Transverse colon (tissue), 4 donors: ENCODE results near the gene HMX1. TPM values are rescaled to one million over a fixed set of nuclear protein-coding genes. Genes with fewer than 3 reads are reported as not detected.

Experiments used
- DNase-seq: peaks from one replicate; pipeline ENCODE4 v3.0.0-alpha.2; 2019
- H3K27ac ChIP-seq, 4 donors: fragments of 200-600 bp; sonication (generic); 2 replicates each; pipeline ENCODE4 v1.5.1; 2016 to 2018; ENCODE audit warnings: inconsistent platforms in 4 of 4
- H3K27me3 ChIP-seq: fragments of 200-600 bp; sonication (generic); 2 replicates; pipeline ENCODE4 v1.5.1; 2017; ENCODE audit warnings: inconsistent platforms
- H3K36me3 ChIP-seq, 4 donors: fragments of 200-600 bp; sonication (generic); 2 replicates each; pipeline ENCODE4 v1.5.1; 2017 to 2019; ENCODE audit warnings: inconsistent platforms in 4 of 4
- H3K4me1 ChIP-seq, 4 donors: fragments of 200-600 bp; sonication (generic); 2 replicates each; pipeline ENCODE4 v1.5.1; 2017 to 2020; ENCODE audit warnings: inconsistent platforms in 4 of 4
- H3K4me3 ChIP-seq, 4 donors: fragments of 200-600 bp; sonication (generic); 1 replicate in 1 of 4; 2 replicates in 3 of 4; pipeline versions ENCODE4 v1.5.1 to v1.6.1; 2017 to 2019; ENCODE audit warnings: inconsistent platforms in 4 of 4
- H3K9me3 ChIP-seq, 2 donors: fragments of 200-600 bp; sonication (generic); 2 replicates each; pipeline ENCODE4 v1.5.1; 2017 to 2019; ENCODE audit warnings: inconsistent platforms in 2 of 2
- EP300 ChIP-seq: sonication (generic); formaldehyde crosslinking; IDR thresholded peaks from one replicate; pipeline ENCODE4 v1.6.1; 2017; ENCODE audit warnings: antibody characterized with exemption, low read depth
- POLR2A ChIP-seq: fragments of 450-650 bp; IDR thresholded peaks from one replicate; pipeline ENCODE4 v1.6.1; 2016; ENCODE audit warnings: antibody characterized with exemption, mild to moderate bottlenecking, moderate library complexity
- POLR2AphosphoS5 ChIP-seq, 3 donors: sonication (generic); formaldehyde crosslinking; IDR thresholded peaks; one replicate each; pipeline ENCODE4 v1.6.1; 2016; ENCODE audit warnings: antibody characterized with exemption in 3 of 3
- WGBS, 2 donors: methylation state at CpG; one replicate each; pipeline ENCODE4 v1.1.5; 2018; ENCODE audit warnings: low coverage in 1 of 2; 5-methylcytosine and 5-hydroxymethylcytosine counted together
- in situ Hi-C, 4 donors: fragments of 200-750 bp; cut with MboI; loops; one replicate each; pipeline versions ENCODE4 v1.15.0 to v1.15.1; 2017; ENCODE audit warnings: low sequenced_read_pairs in 3 of 4, low pct_ligation_motif_present in 1 of 4, low pct_unique_long_range_greater_than_20kb in 1 of 4
- intact Hi-C: fragments of 100-400 bp; cut with DNase I; formaldehyde crosslinking; loops from one replicate; pipeline ENCODE4 v1.15.1; 2023; ENCODE audit warnings: low total_unique reads
- total RNA-seq, 4 donors: library from RNA; depleted of rRNA; stranded (reverse); fragments of >200 nt; gene quantifications; one replicate each; pipeline ENCODE4 v1.1.0, GENCODE V29; 2016
- TF ChIP-seq, protein P1 (sequence below), 5 experiments: fragments of 200-600 bp in 3 of 5; fragments of 450-650 bp in 2 of 5; sonication (generic) in 3 of 5; IDR thresholded peaks; 1 replicate in 2 of 5; 2 replicates in 3 of 5; pipeline ENCODE4 v1.5.1; 2016 to 2017; ENCODE audit warnings: antibody characterized with exemption in 5 of 5, inconsistent platforms in 3 of 5, mild to moderate bottlenecking in 2 of 5, moderate library complexity in 1 of 5

Gene HMX1
- total RNA-seq, 4 donors from 2014 or later: not detected

DNA sequence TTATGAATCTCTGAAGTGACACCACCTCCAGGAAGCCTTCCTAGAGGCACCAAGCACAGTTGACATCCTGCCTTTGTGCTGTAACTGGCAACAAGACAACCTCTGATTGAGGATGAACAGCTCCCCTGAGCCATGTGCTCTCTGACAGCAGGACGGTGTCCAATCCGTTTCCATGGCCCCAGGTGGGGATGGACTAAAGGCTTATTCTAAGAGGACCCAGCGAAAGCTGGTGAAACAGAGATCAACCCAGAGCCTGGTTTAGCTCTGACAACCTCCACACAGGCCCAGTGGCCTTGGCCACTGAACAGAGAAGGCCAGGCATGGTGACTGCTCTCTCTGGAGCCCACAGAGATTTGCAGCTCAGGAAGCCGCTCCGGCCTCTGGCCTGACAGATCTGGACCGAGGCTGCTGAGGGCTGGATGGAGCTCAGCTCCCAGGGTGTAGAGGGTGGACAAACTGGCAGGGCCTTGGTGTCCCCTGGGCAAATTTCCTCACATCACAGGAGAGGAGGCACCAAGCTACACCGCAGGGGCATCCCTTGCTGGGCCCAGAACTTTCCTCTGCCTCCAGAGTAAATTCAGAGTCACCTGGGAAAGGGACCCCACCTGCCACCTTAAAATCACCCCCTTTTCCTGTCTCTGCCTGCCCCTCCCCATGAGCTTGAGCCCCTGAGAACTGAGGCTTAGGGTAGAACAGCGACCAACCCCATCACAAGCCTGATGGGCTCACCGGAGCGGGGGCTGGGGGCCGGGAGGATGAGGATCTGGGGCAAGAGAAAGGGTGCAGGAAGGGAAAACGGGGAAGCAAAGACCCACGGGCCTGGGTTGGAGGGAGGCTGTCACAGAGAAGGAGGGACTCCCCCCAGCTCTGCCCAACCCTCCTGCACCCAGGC lies 40.2 kb downstream of the HMX1 start:
- peak; percentile 0 for DNase-seq
- no peaks in the 10 kb centered on the region for H3K27me3 ChIP-seq
- H3K4me1 ChIP-seq: no peaks in the 10 kb centered on the region
- no peak overlapping the region for H3K27ac ChIP-seq
- 81% methylated on average over 13 of the region's 13 CpGs; no CpG with 5 or more reads in 1 of the 2 donors for WGBS, 2 donors
- in situ Hi-C loops: no loop called here
- H3K9me3 ChIP-seq: no peaks in the 10 kb centered on the region
- H3K36me3 ChIP-seq: no peaks in the 10 kb centered on the region
- intact Hi-C loops: no loop called here
- TF ChIP-seq POLR2AphosphoS5 (IDR thresholded peaks at IDR 0.05) (no peak), EP300 (no peak), POLR2A (no peak)
- TF ChIP-seq, protein P1, sequence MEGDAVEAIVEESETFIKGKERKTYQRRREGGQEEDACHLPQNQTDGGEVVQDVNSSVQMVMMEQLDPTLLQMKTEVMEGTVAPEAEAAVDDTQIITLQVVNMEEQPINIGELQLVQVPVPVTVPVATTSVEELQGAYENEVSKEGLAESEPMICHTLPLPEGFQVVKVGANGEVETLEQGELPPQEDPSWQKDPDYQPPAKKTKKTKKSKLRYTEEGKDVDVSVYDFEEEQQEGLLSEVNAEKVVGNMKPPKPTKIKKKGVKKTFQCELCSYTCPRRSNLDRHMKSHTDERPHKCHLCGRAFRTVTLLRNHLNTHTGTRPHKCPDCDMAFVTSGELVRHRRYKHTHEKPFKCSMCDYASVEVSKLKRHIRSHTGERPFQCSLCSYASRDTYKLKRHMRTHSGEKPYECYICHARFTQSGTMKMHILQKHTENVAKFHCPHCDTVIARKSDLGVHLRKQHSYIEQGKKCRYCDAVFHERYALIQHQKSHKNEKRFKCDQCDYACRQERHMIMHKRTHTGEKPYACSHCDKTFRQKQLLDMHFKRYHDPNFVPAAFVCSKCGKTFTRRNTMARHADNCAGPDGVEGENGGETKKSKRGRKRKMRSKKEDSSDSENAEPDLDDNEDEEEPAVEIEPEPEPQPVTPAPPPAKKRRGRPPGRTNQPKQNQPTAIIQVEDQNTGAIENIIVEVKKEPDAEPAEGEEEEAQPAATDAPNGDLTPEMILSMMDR (IDR thresholded peaks at IDR 0.05): no peak
- H3K4me3 ChIP-seq: no peak overlapping the region

GRCh38 chr4:8830611-8831200 lies 40.9 kb downstream of the HMX1 start:
- TF ChIP-seq POLR2A: no peak
- Histone ChIP-seq H3K9me3 (no peaks in the 10 kb centered on the region), H3K27ac (no peak overlapping the region), H3K4me3 (no peak overlapping the region), H3K27me3 (no peaks in the 10 kb centered on the region), H3K36me3 (no peaks in the 10 kb centered on the region), H3K4me1 (no peaks in the 10 kb centered on the region)
- intact Hi-C loops (no loop called here), in situ Hi-C loops (no loop called here)
- 73 to 90% methylated on average over 4 to 11 of the region's 11 CpGs for WGBS, 2 donors
- DNase-seq: peak; percentile 2

DNA sequence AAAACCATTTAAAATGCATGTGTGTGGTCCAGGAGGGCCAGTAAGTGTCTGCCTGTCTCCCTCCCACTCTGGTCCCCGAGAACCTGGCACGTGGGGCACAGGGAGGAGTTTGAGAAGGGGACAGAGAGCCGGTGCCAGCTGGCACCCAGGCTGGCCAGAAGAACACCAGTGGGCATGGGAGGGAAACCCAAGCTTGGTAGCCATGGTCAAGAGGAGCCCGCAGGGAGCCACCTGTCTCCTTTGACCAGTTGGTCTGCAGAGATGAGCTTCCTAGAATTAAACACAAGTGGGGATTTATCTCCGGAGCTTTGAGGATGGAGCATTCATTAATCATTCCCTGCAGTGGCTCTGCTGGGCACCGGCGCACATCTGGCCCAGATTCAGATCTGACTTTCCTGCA lies 41.6 kb downstream of the HMX1 start:
- H3K4me1 ChIP-seq: no peaks in the 10 kb centered on the region
- H3K36me3 ChIP-seq: no peaks in the 10 kb centered on the region
- no peaks in the 10 kb centered on the region for H3K27me3 ChIP-seq
- no peaks in the 10 kb centered on the region for H3K9me3 ChIP-seq
- H3K4me3 ChIP-seq: no peak overlapping the region
- no peak for DNase-seq
- in situ Hi-C loops: no loop called here
- WGBS, 2 donors: 62% methylated on average over 5 of the region's 7 CpGs; no CpG with 5 or more reads in 1 of the 2 donors
- H3K27ac ChIP-seq: no peak overlapping the region
- TF ChIP-seq POLR2AphosphoS5 (IDR thresholded peaks at IDR 0.05) (no peak), EP300 (no peak), POLR2A (no peak)
- TF ChIP-seq, protein P1 (IDR thresholded peaks at IDR 0.05): no peak
- intact Hi-C loops: no loop called here

- no peaks in the 10 kb centered on the region for H3K27me3 ChIP-seq
- in situ Hi-C loops (no loop called here), intact Hi-C loops (no loop called here)
- TF ChIP-seq POLR2AphosphoS5 (IDR thresholded peaks at IDR 0.05): no peak
- TF ChIP-seq, protein P1 (IDR thresholded peaks at IDR 0.05): no peak
- no peak for TF ChIP-seq EP300
- TF ChIP-seq POLR2A: no peak
- no peak for DNase-seq
- no peaks in the 10 kb centered on the region for H3K36me3 ChIP-seq
- H3K4me3 ChIP-seq: no peak overlapping the region
- H3K27ac ChIP-seq: no peak overlapping the region
- H3K4me1 ChIP-seq: no peaks in the 10 kb centered on the region
- WGBS, 2 donors: 77 to 83% methylated on average over 1 to 2 of the region's 2 CpGs
- H3K9me3 ChIP-seq: no peaks in the 10 kb centered on the region
These were observed 42.1 kb downstream of the HMX1 start for GRCh38 chr4:8829584-8829983.
